ENCODE measurements around the gene ABCC5.
A peak's percentile ranks its signal among the peaks of the same experiment; 100 is the strongest.

ABCC5 gene

GRCh38 chr3:184017672-184018423, at the start of gene ABCC5:
Gene ABCC5 (minus strand): TSS chr3:184017884. CDS start chr3:184014392, 3,492 bp downstream.
- peak; percentile 96 for DNase-seq (ENCODE audit: low spot score)
- in situ Hi-C loops (cut with MboI; ENCODE audit: low sequenced_read_pairs, unreplicated experiment), result loop anchor here (10.0 kb wide), 1 partner anchor 113 kb away; no protein-coding TSS in a partner anchor
- peak; percentile 33 for TF ChIP-seq CTCF (IDR thresholded peaks at IDR 0.05; ENCODE audit: borderline replicate concordance, control extremely low read depth, extremely low read depth, insufficient read depth, missing control alignments)

DNA sequence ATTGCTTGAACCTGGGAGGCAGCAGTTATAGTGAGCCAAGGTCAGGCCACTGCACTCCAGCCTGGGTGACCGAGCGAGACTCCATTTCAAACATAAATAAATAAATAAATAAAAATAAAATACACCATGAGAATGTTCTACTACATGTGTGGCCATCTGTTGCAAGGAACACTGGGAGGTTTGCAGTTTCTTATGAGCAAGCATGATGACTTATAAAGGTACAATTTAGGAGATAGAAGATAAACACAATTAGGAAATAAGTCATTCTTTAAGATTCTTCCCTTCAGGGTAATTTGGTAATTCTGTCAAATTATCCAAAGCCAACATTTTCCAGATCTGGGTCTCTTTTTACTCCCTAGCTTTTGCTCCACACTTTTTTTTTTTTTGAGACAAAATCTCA, 48.5 kb upstream of the ABCC5 start:
- no peak for DNase-seq (ENCODE audit: low spot score)
- in situ Hi-C loops (cut with MboI; ENCODE audit: low sequenced_read_pairs, unreplicated experiment), result no loop called here
- TF ChIP-seq CTCF (IDR thresholded peaks at IDR 0.05; ENCODE audit: borderline replicate concordance, control extremely low read depth, extremely low read depth, insufficient read depth, missing control alignments), result no peak

- no peak for TF ChIP-seq CTCF (IDR thresholded peaks at IDR 0.05; ENCODE audit: borderline replicate concordance, control extremely low read depth, extremely low read depth, insufficient read depth, missing control alignments)
- no peak for DNase-seq (ENCODE audit: low spot score)
- in situ Hi-C loops (cut with MboI; ENCODE audit: low sequenced_read_pairs, unreplicated experiment), result no loop called here
Observed at GRCh38 chr3:184062637-184063036, 45.0 kb upstream of the ABCC5 start.

- in situ Hi-C loops (cut with MboI; ENCODE audit: low sequenced_read_pairs, unreplicated experiment), result no loop called here
- TF ChIP-seq CTCF (IDR thresholded peaks at IDR 0.05; ENCODE audit: borderline replicate concordance, control extremely low read depth, extremely low read depth, insufficient read depth, missing control alignments), result no peak
Observed at GRCh38 chr3:184059424-184059823, 41.7 kb upstream of the ABCC5 start.

DNA sequence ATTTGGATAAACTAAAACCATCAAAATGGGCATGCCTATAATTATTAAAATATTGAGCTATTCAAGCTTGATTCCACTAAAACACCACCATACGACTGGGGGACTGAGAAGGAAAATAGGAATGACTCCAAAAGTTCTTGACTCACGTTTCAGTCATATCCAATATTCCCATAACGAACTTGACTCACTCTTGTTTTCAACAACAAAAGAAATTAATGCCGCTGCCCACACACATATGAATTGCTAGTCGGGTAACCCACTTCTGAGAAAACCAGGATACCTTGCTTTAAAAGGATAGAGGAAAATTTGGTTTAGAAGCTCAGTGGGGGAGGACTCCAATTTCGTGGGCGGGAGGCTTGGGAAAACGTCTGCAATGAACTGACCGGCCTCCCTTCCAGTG, 40.3 kb upstream of the ABCC5 start:
- no peak for TF ChIP-seq CTCF (IDR thresholded peaks at IDR 0.05; ENCODE audit: borderline replicate concordance, control extremely low read depth, extremely low read depth, insufficient read depth, missing control alignments)
- no peak for DNase-seq (ENCODE audit: low spot score)
- in situ Hi-C loops (cut with MboI; ENCODE audit: low sequenced_read_pairs, unreplicated experiment), result no loop called here

More at GRCh38 chr3:184059424-184059823, 41.7 kb upstream of the ABCC5 start:
- DNase-seq (ENCODE audit: low spot score), result no peak

GRCh38 chr3:184052767-184053166, 35.1 kb upstream of the ABCC5 start, which contains the start of gene HTR3C:
Gene HTR3C (plus strand): TSS chr3:184053047. CDS start chr3:184053081, 34 bp downstream.
- no peak for DNase-seq (ENCODE audit: low spot score)
- in situ Hi-C loops (cut with MboI; ENCODE audit: low sequenced_read_pairs, unreplicated experiment), result no loop called here
- TF ChIP-seq CTCF (IDR thresholded peaks at IDR 0.05; ENCODE audit: borderline replicate concordance, control extremely low read depth, extremely low read depth, insufficient read depth, missing control alignments), result no peak

Measured in GM13976 (cell line).